ENCODE data around the gene CNIH2.
"Not testable (repeated sequence)": the region's sequence is repeated elsewhere in the genome, so short reads cannot be mapped to it uniquely, and the experiment has no call there.

CNIH2 gene

GRCh38 chr11:66251809-66252208, 26.2 kb upstream of the CNIH2 start:
- Histone ChIP-seq H3K4me2 (ENCODE audit: low read depth, low read length, poor library complexity, severe bottlenecking) (no peak overlapping the region), H3K27me3 (ENCODE audit: insufficient read depth, low read length, poor library complexity, severe bottlenecking) (no peaks in the 10 kb centered on the region), H3K9ac (ENCODE audit: low read depth, low read length, poor library complexity, severe bottlenecking) (no peak overlapping the region), H4K20me1 (ENCODE audit: insufficient read depth, low read length, poor library complexity, severe bottlenecking) (no peaks in the 10 kb centered on the region), H2AFZ (ENCODE audit: low read length) (no peak overlapping the region), H3K4me3 (ENCODE audit: low read length, poor library complexity, severe bottlenecking) (no peak overlapping the region), H3K9me3 (ENCODE audit: insufficient read depth, low read depth, low read length) (no peaks in the 10 kb centered on the region), H3K4me1 (ENCODE audit: insufficient read depth, low read length, poor library complexity, severe bottlenecking) (peaks cover 6% of the 10 kb centered on the region), H3F3A (ENCODE audit: low read depth) (no peaks in the 10 kb centered on the region), H3K36me3 (ENCODE audit: insufficient read depth, low read length) (no peaks in the 10 kb centered on the region), H3K79me2 (ENCODE audit: insufficient read depth, low read length) (no peaks in the 10 kb centered on the region), H3K9me2 (replicated peaks; ENCODE audit: low read depth, low read length) (no peaks in the 10 kb centered on the region)
- no peak for TF ChIP-seq EZH2phosphoT487 (IDR thresholded peaks at IDR 0.05; ENCODE audit: borderline replicate concordance)
- TF ChIP-seq CTCF (conservative IDR thresholded peaks at IDR 0.05; ENCODE audit: low read length) = no peak

GRCh38 chr11:66253081-66253480, 24.9 kb upstream of the CNIH2 start:
- not testable (repeated sequence) for H3K4me2 ChIP-seq (ENCODE audit: low read depth, low read length, poor library complexity, severe bottlenecking)

GRCh38 chr11:66258473-66258893, 19.5 kb upstream of the CNIH2 start:
- Histone ChIP-seq H3K9me2 (replicated peaks; ENCODE audit: low read depth, low read length) (no peaks in the 10 kb centered on the region), H2AFZ (ENCODE audit: low read length) (peak overlapping the region; percentile 96; the same call in 1 of the 2 replicates), H3K4me1 (ENCODE audit: insufficient read depth, low read length, poor library complexity, severe bottlenecking) (peaks cover 23% of the 10 kb centered on the region), H3K27me3 (ENCODE audit: insufficient read depth, low read length, poor library complexity, severe bottlenecking) (no peaks in the 10 kb centered on the region), H3K9ac (ENCODE audit: low read depth, low read length, poor library complexity, severe bottlenecking) (peak overlapping the region; percentile 80), H3K4me2 (ENCODE audit: low read depth, low read length, poor library complexity, severe bottlenecking) (peak overlapping the region; percentile 86), H3K79me2 (ENCODE audit: insufficient read depth, low read length) (peaks cover 21% of the 10 kb centered on the region), H3F3A (ENCODE audit: low read depth) (no peaks in the 10 kb centered on the region), H3K9me3 (ENCODE audit: insufficient read depth, low read depth, low read length) (no peaks in the 10 kb centered on the region), H3K4me3 (ENCODE audit: low read length, poor library complexity, severe bottlenecking) (peak overlapping the region; percentile 87), H3K36me3 (ENCODE audit: insufficient read depth, low read length) (peaks cover 19% of the 10 kb centered on the region; the same call in 1 of the 2 replicates), H4K20me1 (ENCODE audit: insufficient read depth, low read length, poor library complexity, severe bottlenecking) (peaks cover 14% of the 10 kb centered on the region)
- TF ChIP-seq EZH2phosphoT487 (IDR thresholded peaks at IDR 0.05; ENCODE audit: borderline replicate concordance) (no peak), CTCF (conservative IDR thresholded peaks at IDR 0.05; ENCODE audit: low read length) (no peak)

More at GRCh38 chr11:66253081-66253480, 24.9 kb upstream of the CNIH2 start:
- not testable (repeated sequence) for H3K9ac ChIP-seq (ENCODE audit: low read depth, low read length, poor library complexity, severe bottlenecking); H3F3A ChIP-seq (ENCODE audit: low read depth); H3K4me1 ChIP-seq (ENCODE audit: insufficient read depth, low read length, poor library complexity, severe bottlenecking); H3K9me3 ChIP-seq (ENCODE audit: insufficient read depth, low read depth, low read length); H3K36me3 ChIP-seq (ENCODE audit: insufficient read depth, low read length); H3K4me3 ChIP-seq (ENCODE audit: low read length, poor library complexity, severe bottlenecking); H3K9me2 ChIP-seq (replicated peaks; ENCODE audit: low read depth, low read length); H3K27me3 ChIP-seq (ENCODE audit: insufficient read depth, low read length, poor library complexity, severe bottlenecking); H2AFZ ChIP-seq (ENCODE audit: low read length); H3K79me2 ChIP-seq (ENCODE audit: insufficient read depth, low read length); H4K20me1 ChIP-seq (ENCODE audit: insufficient read depth, low read length, poor library complexity, severe bottlenecking)

GRCh38 chr11:66259225-66259624, 18.8 kb upstream of the CNIH2 start:
- Histone ChIP-seq H3F3A (ENCODE audit: low read depth) (no peaks in the 10 kb centered on the region), H3K79me2 (ENCODE audit: insufficient read depth, low read length) (peaks cover 21% of the 10 kb centered on the region), H3K4me1 (ENCODE audit: insufficient read depth, low read length, poor library complexity, severe bottlenecking) (peaks cover 23% of the 10 kb centered on the region), H3K4me2 (ENCODE audit: low read depth, low read length, poor library complexity, severe bottlenecking) (peak overlapping the region; percentile 86), H3K27me3 (ENCODE audit: insufficient read depth, low read length, poor library complexity, severe bottlenecking) (no peaks in the 10 kb centered on the region), H4K20me1 (ENCODE audit: insufficient read depth, low read length, poor library complexity, severe bottlenecking) (peaks cover 14% of the 10 kb centered on the region), H3K9me2 (replicated peaks; ENCODE audit: low read depth, low read length) (no peaks in the 10 kb centered on the region), H3K9ac (ENCODE audit: low read depth, low read length, poor library complexity, severe bottlenecking) (peak overlapping the region; percentile 80), H3K9me3 (ENCODE audit: insufficient read depth, low read depth, low read length) (no peaks in the 10 kb centered on the region), H3K4me3 (ENCODE audit: low read length, poor library complexity, severe bottlenecking) (peak overlapping the region; percentile 87), H3K36me3 (ENCODE audit: insufficient read depth, low read length) (peaks cover 22% of the 10 kb centered on the region; the same call in 1 of the 2 replicates), H2AFZ (ENCODE audit: low read length) (no peak overlapping the region)
- TF ChIP-seq EZH2phosphoT487 (IDR thresholded peaks at IDR 0.05; ENCODE audit: borderline replicate concordance) (no peak), CTCF (conservative IDR thresholded peaks at IDR 0.05; ENCODE audit: low read length) (no peak)

All from Loucy (cell line).